Subcutaneous abdominal adipose tissue (tissue), 5 donors: ENCODE results near the gene RGS2.

Experiments used
- H3K27ac ChIP-seq: one replicate; pipeline ENCODE4 v1.7.0; 2013; ENCODE audit warnings: low read depth, mild to moderate bottlenecking, inconsistent platforms, low read length, moderate library complexity
- H3K27me3 ChIP-seq, 5 donors: one replicate each; pipeline ENCODE4 v1.7.0; 2013; ENCODE audit warnings: low read length in 5 of 5, inconsistent platforms in 1 of 5; ENCODE audit not compliant: control insufficient read depth in 5 of 5, insufficient read depth in 4 of 5
- H3K36me3 ChIP-seq, 5 donors: one replicate each; pipeline ENCODE4 v1.7.0; 2013; ENCODE audit warnings: low read length in 5 of 5; ENCODE audit not compliant: control insufficient read depth in 5 of 5, insufficient read depth in 5 of 5
- H3K4me1 ChIP-seq, 5 donors: one replicate each; pipeline ENCODE4 v1.7.0; 2013; ENCODE audit warnings: low read length in 5 of 5, mild to moderate bottlenecking in 3 of 5, moderate library complexity in 1 of 5; ENCODE audit not compliant: control insufficient read depth in 5 of 5, insufficient read depth in 5 of 5
- H3K4me3 ChIP-seq, 5 donors: one replicate each; pipeline ENCODE4 v1.7.0; 2013; ENCODE audit warnings: low read length in 5 of 5, low read depth in 1 of 5
- H3K9ac ChIP-seq, 5 donors: one replicate each; pipeline ENCODE4 v1.7.0; 2013; ENCODE audit warnings: low read length in 5 of 5, mild to moderate bottlenecking in 4 of 5, moderate library complexity in 3 of 5
- H3K9me3 ChIP-seq, 5 donors: one replicate each; pipeline ENCODE4 v1.7.0; 2013; ENCODE audit warnings: low read length in 5 of 5; ENCODE audit not compliant: control insufficient read depth in 5 of 5
- donor health status: healthy.
- donor health status: healthy.
- donor health status: healthy.
- donor health status: healthy.
- donor health status: healthy.

The RGS2 gene

GRCh38 chr1:192793983-192794767, 14.7 kb upstream of the RGS2 start:
- Histone ChIP-seq H3K36me3 (no peaks in the 10 kb centered on the region), H3K27ac (no peak overlapping the region), H3K4me3 (no peak overlapping the region), H3K9ac (no peak overlapping the region), H3K4me1 (no peaks in the 10 kb centered on the region), H3K27me3 (no peaks in the 10 kb centered on the region), H3K9me3 (no peaks in the 10 kb centered on the region)

- Histone ChIP-seq H3K4me1 (no peaks in the 10 kb centered on the region), H3K9ac (no peak overlapping the region), H3K27ac (no peak overlapping the region)
Measured at GRCh38 chr1:192794768-192795035, 14.1 kb upstream of the RGS2 start.

DNA sequence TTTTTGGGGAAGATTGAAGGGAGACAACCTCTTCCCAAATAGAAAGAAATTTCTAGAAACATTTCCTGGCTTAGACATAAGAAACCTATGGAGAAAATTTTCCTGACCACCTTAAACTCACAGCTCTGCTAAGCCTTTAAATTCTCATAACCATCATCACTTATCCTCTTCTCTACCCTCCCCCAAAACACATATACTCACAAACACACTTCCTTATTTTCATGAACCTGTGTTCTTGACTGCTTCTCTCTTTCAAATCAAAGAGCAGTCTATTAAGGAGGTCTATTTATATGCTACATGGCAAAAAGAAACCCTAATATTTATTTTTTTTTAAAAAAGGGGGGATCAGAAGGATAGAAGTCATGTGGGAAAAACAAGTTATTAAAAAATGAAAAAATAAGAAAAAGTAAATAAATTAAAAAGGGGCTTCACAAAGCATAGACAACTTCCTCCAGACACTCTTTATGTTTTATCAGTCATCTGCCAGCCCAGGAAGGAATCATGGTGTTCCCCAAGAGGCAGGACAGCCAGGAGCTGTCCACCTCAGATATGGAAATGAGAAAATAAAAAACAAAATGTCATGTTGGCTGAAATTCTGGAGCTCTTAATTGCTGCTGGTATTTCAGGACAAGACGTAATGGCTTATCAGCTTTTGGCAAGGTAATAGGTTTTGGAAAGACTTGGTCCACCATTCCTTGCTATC, 12.8 kb upstream of the RGS2 start:
- no peak overlapping the region for H3K27ac ChIP-seq
- H3K4me1 ChIP-seq = no peaks in the 10 kb centered on the region
- H3K9me3 ChIP-seq = no peaks in the 10 kb centered on the region
- no peak overlapping the region for H3K4me3 ChIP-seq
- no peaks in the 10 kb centered on the region for H3K36me3 ChIP-seq
- no peak overlapping the region for H3K9ac ChIP-seq
- H3K27me3 ChIP-seq = no peaks in the 10 kb centered on the region

More at GRCh38 chr1:192794768-192795035, 14.1 kb upstream of the RGS2 start:
- Histone ChIP-seq H3K27me3 (no peaks in the 10 kb centered on the region), H3K36me3 (no peaks in the 10 kb centered on the region), H3K9me3 (no peaks in the 10 kb centered on the region), H3K4me3 (no peak overlapping the region)

DNA sequence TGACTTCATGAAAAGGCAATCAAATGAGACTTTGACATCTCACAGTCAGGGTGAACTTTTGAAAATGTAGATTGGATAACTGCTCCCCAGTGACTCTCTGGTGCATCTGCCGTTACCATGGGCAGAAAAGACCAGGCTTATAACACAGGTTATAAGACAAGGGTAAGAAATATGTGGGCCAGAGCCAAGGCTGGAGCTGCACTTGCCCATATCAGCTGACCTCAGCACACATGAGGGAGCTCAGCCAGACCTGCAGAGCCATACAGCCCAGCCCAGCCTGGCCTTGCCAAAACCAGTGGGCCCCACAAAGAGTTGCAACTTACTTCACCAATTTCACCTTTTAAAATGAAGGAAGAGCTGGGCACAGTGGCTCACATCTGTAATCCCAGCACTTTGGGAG, 11.7 kb upstream of the RGS2 start:
- Histone ChIP-seq H3K4me3 (no peak overlapping the region), H3K4me1 (no peaks in the 10 kb centered on the region), H3K9ac (no peak overlapping the region), H3K9me3 (no peaks in the 10 kb centered on the region), H3K27ac (no peak overlapping the region), H3K36me3 (no peaks in the 10 kb centered on the region), H3K27me3 (no peaks in the 10 kb centered on the region)

DNA sequence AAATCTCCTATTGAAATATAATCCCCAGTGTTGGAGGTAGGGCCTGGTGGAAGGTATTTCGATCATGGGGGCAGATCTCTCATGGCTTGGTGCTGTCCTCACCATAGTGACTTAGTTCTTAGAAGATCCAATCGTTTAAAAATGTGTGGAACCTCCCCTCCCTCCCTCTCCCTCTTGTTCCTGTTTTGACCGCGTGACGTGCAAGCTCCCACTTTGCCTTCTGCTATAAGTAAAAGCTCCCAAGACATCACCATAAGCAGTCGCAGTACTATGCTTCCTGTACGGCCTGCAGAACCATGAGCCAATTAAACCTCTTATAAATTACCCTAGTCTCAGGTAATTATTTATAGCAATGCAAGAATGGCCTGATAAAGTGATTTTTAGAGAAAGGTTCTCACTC, 10.9 kb upstream of the RGS2 start:
- Histone ChIP-seq H3K4me1 (no peaks in the 10 kb centered on the region), H3K9me3 (no peaks in the 10 kb centered on the region), H3K9ac (no peak overlapping the region), H3K36me3 (no peaks in the 10 kb centered on the region), H3K27me3 (no peaks in the 10 kb centered on the region), H3K4me3 (no peak overlapping the region), H3K27ac (no peak overlapping the region)

DNA sequence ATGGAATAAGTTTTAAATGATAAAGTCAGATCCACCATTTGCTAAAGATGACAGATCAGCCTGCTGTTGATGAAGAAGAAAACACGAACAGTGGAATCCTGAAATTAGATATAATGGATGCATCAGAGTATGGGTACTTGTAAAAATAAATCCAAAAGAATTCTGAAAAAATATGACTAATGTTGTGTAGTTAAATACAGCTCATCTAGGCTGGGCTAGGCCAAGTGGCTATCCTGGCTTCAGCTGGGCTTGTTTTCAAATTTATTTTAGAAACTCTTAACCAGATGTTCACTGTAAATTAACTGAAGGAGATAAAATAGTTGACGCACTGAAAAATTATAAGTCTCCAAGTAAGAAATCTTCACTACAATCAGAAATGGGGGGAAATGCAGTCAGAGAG, 7.4 kb upstream of the RGS2 start:
- Histone ChIP-seq H3K36me3 (no peaks in the 10 kb centered on the region), H3K4me3 (no peak overlapping the region), H3K9ac (no peak overlapping the region), H3K27me3 (no peaks in the 10 kb centered on the region), H3K27ac (no peak overlapping the region), H3K9me3 (no peaks in the 10 kb centered on the region), H3K4me1 (no peaks in the 10 kb centered on the region)

DNA sequence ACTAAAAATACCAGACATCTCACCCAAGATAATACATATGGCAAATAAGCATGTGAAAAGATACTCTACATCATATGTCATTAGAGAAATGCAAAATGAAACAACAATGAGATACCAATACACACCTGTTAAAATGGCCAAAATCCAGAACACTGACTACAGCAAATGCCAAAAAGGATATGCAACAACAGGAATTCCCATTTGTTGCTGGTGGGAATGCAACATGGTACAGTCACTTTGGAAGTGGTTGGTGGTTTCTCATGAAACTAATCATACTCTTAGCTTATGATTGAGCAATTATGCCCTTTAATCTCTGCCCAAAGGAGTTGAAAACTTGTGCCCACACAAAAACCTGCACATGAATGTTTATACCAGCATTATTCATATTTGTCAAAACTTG, 6.4 kb upstream of the RGS2 start:
- no peaks in the 10 kb centered on the region for H3K9me3 ChIP-seq
- H3K9ac ChIP-seq = no peak overlapping the region
- no peaks in the 10 kb centered on the region for H3K36me3 ChIP-seq
- no peaks in the 10 kb centered on the region for H3K27me3 ChIP-seq
- no peak overlapping the region for H3K4me3 ChIP-seq
- no peak overlapping the region for H3K27ac ChIP-seq
- H3K4me1 ChIP-seq = peaks cover 0 to 9% (median 7%) of the 10 kb centered on the region in 5 donors

- peaks cover 0 to 20% (median 16%) of the 10 kb centered on the region in 5 donors for H3K4me1 ChIP-seq
- no peak overlapping the region for H3K27ac ChIP-seq
- no peaks in the 10 kb centered on the region for H3K27me3 ChIP-seq
- no peaks in the 10 kb centered on the region for H3K36me3 ChIP-seq
- H3K9ac ChIP-seq = no peak overlapping the region
- H3K9me3 ChIP-seq = no peaks in the 10 kb centered on the region
- H3K4me3 ChIP-seq = no peak overlapping the region
Measured at GRCh38 chr1:192803501-192803900, 5.3 kb upstream of the RGS2 start.

- no peak overlapping the region for H3K9ac ChIP-seq
- no peak overlapping the region for H3K4me3 ChIP-seq
- no peaks in the 10 kb centered on the region for H3K27me3 ChIP-seq
- H3K9me3 ChIP-seq = no peaks in the 10 kb centered on the region
- peaks cover 0 to 4% (median under 1%) of the 10 kb centered on the region in 5 donors for H3K36me3 ChIP-seq
- H3K4me1 ChIP-seq = peaks cover 4 to 39% (median 29%) of the 10 kb centered on the region in 5 donors
- H3K27ac ChIP-seq = no peak overlapping the region
Measured at GRCh38 chr1:192805832-192806323, 3.0 kb upstream of the RGS2 start.
